Activated CD4-positive, alpha-beta T cell treated with anti-CD3 and anti-CD28 coated beads, Interleukin-2, amount 50 U/mL, for 1 hour (primary cell): ENCODE measurements around the gene RNLS.
"Not testable (repeated sequence)": the region's sequence is repeated elsewhere in the genome, so short reads cannot be mapped to it uniquely, and the experiment has no call there.

Experiments
- DNase-seq: peaks from one replicate; pipeline ENCODE4 v3.0.0-alpha.2; 2020

Gene RNLS

DNA sequence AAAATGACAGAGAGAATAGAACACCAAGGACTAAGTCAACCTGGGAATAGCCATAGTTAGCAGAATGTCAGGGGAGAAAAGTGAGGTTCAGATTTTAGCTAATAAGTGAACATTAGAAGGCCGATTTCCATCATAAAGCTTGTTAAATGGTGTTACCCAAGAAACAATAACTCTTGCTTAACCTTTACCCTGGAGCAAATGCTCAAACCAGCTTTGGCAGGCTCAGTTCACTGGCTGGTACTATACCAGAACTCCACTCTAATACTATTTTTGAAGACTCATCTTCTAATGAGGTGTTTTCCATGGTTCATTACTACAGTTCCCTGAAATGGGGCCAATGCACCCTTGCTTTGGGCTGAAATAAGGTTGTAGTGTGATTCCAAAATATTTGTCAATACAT, 61.3 kb downstream of the RNLS start:
- DNase-seq: no peak

DNA sequence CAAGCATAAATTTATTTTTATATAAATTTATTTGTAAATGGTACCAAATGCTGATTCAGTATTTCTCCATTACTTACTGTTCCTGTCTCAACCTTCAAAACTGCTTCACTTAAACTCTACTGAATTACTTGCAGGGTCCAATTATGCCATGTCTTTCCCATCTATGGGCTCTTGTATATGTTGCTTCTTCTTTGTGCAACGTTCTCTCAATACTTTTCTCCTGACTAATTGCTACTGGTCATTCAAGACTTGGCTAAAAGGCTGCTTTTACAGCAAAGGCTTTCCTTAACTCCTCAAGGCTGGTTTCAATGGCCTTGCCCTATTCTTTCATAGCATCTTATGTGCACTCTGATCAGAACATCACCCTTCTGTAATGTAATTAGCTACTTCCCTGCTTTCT, 67.9 kb downstream of the RNLS start:
- DNase-seq: no peak

DNA sequence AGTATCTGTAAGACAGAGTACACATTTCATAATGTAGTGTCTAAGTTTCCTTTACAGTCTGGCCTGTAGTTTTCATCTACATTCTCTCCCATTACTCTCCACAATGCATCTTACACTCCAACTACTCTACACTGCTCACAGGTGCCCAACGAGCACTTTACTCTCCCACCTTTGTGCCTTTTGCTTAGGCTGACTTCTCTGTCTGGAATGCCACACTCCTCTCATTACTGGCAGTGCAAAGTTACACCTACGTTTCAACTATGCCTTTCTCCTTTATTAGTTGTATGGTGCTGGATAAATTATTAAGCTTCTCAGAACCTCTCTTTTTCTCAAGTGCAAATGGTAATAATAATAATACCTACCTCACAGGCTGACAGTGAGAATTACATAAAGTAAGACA, 70.5 kb downstream of the RNLS start:
- DNase-seq: no peak

DNA sequence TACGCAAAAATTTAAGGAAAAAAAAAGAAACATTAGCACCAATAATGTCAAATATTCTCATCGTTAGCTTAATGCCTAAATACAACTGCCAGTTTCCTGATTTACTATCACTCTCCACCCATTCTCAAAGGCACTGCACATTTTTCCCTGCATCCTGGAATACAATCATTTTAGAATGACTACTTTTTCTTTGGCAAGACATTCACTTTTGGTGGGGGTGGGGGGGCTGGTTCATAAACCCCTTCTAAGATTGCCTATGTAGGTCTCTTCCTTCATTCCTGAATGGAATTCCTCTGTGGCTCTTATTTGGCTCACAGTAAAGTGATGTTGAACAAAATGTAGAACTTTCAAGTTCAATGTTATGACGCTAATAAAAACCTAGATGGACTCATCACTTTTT, 74.3 kb downstream of the RNLS start:
- DNase-seq: no peak

DNA sequence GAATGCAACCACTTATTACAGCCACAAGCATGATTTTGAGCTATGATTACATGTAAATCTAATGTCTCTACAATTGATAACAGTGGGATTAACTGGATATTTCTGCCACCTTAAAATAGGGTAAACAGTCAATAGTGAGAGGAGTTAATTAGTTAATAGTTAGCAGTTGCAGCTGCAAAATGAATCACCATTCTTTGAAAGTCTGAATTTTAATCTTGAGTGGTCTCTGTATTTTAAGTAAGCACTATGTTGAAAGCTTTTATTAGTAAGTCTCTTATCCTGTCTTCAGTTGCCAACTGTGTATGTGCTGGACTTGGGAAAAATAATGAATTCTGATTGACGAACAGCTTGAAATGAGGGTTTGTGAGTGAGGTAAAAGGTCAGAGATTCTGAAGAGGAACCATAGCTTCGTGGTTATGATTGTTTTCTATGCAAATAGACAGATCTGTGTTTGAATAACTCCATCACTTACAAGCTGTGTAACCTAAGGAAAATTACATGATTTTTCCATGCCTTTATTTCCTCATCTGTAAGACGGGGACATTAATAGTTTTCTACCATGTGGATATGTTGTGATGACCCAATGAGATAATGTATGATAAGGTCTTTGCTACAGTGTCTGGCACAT, 75.2 kb downstream of the RNLS start:
- no peak for DNase-seq

DNA sequence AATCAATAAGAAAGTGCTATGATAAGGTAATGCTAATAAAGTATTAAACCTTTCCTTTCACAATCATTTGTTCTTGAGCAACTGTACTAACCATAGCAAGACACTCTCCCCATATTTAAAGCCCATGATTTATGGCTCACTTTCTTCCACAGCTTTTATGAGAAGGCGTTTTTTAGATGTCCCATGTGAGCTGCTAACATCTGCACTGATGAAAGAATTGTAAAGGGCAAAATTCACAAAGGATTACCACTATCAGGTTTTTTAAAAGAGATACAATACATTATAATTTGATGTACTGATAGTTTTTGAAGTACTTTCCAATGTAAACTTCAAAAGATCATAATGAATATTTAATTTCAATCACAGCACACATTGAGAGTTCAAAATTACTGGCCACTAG, 75.7 kb downstream of the RNLS start:
- no peak for DNase-seq

DNA sequence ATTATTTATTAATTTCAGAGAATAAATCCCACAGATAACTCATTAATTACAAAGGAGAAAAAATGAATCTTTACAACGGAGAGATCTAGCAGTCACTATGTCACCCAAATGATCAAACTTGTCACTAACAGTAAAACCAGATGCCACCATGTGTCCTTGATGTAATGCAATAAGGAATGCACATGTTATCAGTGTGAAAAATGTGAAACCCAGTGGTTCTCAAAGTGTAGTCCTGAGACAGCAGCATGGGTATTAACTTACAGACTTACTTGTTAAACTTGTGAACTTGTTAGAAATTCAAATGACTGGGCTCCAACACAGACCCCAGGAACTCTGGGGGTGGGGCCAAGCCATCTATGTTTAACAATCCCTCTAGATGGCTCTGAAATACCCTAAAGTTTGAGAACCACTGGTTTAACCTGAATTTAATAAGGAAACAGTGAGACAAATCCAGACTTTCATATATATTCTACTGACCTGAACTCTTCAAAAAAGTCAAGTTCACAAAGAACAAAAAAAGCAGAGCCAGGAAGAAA, 77.4 kb downstream of the RNLS start:
- DNase-seq: no peak

DNA sequence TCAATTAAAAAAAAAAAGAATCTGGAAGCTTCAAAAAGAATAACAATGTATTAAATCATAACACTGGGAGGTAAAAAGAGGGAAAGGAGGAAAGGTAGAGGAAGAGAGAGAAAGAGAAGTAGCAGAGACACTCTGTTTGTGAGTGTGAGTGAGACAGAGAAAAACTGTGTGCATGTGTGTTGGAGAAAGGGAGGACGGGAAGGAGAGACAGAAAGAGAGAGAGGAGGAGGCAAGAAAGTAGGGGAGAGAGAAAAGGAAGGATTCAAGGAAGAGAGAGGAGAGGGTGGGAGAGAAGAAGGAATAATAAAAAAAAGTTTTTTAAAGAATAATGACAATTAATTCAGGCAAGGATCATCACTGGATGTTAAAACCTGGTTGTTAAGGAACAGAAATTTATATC, 77.9 kb downstream of the RNLS start:
- DNase-seq: no peak

DNA sequence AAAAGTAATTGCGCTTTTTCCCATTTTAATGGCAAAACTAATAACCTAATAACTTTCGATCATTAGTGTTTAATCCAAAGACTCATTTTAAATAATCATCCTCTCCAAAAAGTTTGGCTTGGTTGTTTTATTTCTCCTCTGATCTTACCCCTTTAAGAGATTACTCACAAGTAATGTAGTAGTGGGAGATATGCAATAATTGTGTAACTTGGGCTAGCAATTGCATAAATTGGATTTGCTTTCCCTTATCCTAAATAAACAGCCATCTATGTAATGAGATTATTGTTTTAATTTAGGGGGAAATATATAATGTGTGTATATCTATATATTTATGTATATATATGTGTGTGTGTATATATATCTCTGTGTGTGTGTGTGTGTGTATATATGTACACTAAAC, 82.5 kb downstream of the RNLS start:
- DNase-seq: no peak

DNA sequence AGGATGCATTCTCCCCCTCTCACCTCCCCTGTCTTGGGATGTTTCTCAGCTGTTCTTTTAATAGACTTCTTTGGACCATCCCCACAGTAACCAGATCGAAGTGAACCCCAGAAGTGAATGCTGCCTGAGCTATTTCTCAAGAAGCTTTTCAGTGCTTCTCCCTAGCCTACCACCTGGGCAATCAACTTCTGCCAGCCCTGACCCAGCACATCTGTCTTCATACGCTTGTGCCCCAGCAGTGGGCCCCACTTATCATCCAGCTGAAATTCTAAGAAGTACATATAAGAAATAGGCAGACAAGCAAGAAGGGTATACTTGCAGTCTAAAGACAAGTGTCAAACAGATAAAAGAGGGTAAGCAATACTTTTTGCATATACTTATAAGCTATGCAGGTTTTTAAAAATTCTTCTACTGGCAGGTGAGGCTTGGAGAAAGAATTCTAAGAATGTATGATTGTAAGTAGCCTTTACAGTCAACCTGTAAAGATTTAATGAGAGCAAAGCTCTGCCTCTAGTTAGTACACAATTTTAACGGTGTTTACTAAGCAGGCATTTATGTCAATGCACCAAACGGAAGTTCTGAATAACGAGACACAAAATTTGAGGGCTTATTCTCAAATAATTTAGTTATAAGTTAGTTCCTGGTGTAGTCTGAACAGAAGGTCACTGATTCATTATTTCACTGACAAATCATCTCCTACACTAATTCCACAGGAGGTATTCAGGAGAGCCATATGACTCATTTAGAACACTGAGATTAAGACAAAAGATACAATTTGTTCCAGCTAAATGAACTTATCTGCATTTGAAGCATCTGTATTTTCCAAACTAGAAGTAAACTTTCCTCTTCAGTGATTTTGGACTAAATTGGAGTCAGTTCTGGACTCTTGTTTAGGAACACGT, 83.3 kb downstream of the RNLS start:
- no peak for DNase-seq

DNA sequence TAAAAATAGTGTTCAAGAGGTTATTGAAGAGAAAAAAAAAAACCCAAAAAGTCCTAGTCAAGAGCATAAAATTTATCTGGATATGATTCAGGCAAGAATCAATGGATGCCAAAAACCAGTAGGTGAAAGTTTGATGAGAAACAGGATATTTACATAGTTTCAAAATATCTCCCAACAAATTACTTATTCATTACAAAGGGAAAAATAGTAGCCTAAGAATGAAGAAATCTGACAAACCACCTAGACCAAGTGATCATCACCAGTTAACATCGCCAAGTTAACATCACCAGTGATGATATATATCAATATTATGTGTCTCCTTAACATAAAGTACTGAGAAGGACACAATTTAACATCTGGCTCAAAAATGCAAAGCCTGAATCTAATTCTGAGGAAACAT, 85.2 kb downstream of the RNLS start:
- DNase-seq: no peak

DNA sequence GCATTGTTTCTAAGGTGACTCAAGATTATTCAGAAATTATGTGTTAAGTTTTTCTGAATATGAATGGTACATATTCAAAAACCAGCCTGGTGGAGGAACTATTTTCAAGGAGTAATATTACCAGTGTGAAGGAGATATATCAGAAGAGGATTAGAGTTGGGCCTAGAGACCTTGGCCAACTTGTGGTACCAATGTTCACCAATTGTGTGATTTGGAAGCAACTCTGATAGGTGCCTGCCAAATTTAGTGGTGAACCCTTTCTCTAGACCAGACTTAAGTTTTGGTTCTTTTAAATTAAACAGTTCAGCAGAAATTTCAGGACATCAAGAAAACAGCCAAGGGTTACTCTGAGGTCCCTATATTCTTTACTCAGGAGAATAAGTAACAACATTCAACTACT, 88.6 kb downstream of the RNLS start:
- no peak for DNase-seq

DNA sequence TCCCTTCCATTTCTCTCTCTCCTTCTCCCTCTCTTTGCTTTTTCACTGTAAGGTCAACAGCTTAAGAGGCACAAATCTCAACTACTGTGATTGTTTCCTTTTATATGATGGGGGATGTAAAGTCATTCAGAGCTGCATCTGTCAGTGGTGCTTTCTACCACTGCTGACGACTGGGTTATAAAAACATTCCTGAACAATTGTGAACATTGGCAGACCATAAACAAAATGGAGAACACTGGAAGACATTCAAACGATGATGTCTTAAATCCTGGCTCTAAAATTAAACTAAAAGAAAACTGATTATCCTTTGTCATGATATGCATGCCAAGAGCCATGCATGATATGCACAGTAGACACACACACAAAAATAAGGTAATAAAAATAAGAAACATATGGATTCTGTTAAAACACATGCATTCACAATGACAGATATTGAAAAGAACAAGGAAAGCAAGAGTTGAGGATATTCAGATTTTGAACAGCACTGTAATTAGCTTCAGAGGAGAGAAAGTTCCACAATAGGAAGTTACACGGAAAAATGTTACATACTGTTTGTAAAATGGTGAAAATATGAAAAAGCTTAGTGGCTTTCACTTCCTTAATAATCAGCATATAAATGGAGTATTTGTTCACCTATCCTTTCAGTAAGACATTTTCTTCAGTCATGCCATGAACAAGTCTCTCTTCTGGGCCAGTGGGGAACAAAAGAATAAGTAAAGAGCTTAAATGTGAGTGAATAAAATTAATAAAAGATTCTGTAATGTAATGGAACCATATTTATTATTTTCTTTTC, 89.2 kb downstream of the RNLS start:
- no peak for DNase-seq

DNA sequence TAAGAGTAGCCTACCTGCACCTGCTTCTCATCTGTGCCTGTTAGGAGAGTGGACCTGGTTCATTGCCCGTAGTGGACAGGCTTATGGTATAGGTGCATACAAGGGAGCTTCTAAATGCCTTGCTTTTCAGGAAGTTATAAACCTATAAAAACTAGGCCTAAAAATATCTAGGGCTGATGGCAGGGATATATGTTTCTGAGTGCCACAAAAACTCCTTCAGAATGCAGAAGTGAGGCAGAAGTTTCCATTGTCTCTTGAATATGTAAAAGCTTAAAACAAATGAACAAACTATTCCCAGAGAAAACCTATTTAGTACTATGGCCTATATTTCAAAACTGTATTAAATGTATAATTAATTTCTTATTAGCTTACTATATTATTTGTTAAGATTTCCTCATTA, 91.8 kb downstream of the RNLS start:
- DNase-seq: no peak

DNA sequence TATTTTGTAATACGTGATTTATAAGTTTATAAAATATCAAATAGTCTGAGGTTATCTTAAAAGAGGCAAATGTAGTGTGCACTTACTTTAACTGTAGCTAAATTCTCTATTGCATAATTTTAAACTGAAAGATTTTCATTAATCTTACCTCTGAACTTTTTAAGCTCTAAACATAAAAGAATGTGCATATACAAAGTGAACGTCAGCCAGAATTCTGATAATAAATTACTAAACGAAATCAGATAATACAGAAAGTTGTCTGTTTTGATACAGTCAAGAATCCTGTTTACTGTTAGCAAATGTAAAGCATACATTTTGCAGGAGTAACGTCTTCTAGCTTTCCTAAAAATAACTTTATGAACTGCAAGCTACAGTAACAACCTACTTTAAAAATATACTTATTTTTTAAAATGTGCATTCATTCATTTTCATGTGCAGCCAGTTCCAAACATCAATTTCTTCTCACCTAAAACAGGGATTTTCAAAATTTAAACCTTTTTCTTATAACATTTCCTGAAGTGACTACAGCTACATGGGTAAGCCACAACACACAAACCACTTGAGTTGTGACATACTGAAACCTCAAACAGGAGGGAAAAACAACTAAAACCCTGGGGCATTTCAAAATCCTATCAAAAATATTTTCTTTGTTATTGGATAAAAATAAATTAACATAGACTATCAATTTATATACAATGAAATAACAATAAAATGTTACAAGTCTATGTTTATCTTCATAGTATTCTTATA, 92.7 kb downstream of the RNLS start:
- DNase-seq: no peak

DNA sequence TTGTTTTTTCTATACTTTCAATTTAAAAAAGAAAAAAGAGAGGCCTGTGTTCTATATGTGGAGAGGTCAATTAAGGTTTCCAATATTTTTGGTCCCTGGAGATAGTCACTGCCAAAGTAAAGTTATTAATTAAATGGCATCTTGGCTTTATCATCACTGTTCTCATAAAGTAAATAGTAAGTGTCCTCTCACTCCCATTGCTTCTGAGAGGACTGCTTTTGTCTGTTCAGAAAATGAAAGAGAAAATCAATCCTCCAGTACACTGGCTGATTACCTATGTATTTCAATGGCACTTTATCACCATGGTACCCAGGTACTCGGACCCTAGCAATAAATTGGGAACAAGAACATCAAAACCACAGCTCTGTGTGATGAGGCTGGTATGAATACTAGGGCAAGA, 94.0 kb downstream of the RNLS start:
- no peak for DNase-seq

DNA sequence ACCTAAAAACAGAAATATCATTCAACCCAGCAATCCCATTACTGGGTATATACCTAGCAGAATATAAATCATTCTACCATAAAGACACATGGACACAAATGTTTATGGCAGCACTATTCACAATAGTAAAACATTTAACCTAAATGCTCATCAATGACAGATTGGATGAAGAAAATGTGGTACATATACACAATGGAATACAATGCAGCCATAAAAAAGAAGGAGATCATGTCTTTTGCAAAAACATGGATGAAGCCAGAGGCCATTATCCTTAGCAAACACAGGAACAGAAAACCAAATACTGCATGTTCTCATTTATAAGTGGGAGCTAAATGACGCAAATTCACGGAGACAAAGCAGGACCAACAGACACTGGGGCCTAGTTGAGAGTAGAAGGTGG, 96.3 kb downstream of the RNLS start:
- DNase-seq: not testable (repeated sequence)

DNA sequence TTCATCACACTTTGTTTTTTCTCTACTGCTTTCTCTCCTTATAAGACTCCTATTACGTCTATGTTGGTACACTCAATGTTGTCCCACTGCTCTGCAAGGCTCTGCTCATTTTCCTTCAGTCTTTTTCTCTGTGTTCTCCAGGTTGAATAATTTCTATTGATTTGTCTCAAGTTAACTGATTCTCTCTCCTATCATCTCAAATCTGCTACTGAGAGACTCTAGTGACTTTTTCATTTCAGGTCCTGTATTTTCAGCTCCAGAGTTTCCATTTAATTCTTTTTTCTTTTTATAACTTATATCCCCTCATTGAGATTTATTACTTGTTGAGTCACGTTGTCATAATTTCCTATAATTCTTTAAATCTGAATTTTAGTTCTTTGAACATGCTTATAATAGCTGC, 100.9 kb downstream of the RNLS start:
- no peak for DNase-seq

DNA sequence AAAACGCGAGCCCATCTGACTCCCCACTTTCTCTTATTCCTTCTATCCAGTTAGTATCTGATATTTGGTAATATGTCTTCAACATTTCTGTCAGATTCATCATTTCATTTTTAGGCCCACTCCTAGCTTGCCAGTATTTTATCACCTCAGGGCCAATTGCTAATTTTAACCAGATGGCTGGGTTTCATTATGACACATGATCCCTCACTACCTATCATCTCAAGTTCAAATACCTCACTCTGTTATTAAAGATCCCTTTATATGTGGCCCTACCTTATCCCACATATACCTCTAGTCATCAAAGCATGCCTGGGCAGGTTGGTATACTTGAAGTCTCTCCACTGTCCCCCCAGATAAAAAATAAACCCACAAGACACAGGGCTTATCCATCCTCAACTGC, 104.9 kb downstream of the RNLS start:
- DNase-seq: no peak

DNA sequence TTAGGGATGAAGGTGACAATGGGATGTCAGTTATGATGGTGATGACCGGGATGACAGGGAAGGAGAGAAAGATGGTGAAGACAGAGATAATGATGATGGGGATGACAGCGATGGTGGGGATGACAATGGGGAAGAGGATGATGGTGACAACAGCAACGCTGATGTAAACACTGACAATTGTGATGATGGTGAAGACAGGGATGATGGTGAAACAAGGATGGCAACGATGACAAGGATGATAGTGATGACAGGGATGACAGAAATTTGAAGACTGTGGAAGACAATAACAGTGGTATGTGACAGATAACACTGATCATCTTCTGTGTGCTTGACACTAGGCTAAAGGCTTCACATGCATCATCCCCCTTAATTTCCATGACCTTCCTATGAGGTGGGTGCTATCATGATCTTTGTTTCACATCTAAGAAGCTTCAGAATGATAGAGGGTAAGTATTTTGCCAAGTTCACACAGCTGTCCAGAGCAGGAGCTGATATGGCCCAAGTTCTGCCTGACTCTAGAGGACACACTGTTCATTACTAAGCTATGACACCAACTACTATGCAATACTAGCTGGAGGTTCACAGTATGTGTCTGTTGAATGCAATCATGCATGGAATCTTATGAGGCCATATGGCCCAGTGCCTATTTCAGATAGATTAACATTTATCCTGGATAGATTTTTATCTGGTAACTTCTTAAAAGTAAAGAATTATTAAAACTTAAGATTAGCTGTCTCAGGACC, 105.6 kb downstream of the RNLS start:
- DNase-seq: no peak

DNA sequence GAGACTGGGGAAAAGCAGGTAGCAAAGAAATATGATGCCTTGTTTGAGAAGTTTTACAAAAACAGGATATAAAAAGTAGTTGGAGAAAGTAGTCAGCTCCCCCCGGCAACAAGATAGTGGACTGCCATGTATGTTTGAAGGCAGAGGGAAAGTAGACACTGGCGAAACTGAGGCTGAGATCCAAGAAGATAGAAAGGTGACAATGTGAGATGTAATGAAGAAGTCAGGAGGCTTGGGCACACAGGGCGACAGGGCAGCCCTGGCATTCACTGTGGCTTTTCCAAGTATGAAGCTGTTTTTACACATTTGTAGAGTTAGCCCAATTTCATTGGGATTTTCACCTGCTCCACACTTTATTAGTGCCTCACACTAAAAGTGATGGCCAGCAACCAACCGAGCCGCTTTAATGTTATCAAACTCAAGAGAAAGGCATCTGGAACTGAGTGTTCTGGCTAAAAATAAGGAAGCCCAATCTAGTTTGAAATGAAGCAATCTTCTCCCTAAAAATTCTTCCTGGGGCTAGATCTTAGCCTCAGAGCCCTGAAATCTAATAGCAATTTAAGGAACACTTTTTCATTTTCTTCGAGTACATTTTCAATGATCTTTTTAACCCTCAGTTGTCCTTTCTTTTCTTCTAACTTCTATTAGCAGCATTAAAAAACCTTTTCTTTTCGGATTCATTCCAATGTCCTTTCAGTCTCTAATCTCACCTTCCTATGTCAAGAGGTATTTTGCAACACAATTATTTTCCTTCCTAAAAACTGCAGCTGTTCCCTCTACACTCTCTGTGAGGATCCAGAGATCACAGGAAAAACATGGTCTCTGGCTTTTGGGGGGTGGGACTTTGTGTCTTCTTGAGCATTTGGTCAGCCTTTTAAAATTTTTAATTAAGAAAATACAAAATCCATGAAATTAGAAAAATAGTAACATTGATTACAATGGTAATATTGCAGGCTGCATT, 108.0 kb downstream of the RNLS start:
- DNase-seq: no peak
